HepG2 (cell line): ENCODE results near the gene ATP4B.

Experiments
- TAF1 ChIP-seq: sonication (generic); formaldehyde crosslinking; IDR thresholded peaks from 2 replicates; pipeline ENCODE4 v1.4.0; 2020; ENCODE audit warnings: missing genetic modification reagents
- ZNF629 ChIP-seq: sonication (generic); formaldehyde crosslinking; conservative IDR thresholded peaks from 2 replicates; pipeline ENCODE4 v1.5.0; 2020; ENCODE audit warnings: missing genetic modification reagents

DNA sequence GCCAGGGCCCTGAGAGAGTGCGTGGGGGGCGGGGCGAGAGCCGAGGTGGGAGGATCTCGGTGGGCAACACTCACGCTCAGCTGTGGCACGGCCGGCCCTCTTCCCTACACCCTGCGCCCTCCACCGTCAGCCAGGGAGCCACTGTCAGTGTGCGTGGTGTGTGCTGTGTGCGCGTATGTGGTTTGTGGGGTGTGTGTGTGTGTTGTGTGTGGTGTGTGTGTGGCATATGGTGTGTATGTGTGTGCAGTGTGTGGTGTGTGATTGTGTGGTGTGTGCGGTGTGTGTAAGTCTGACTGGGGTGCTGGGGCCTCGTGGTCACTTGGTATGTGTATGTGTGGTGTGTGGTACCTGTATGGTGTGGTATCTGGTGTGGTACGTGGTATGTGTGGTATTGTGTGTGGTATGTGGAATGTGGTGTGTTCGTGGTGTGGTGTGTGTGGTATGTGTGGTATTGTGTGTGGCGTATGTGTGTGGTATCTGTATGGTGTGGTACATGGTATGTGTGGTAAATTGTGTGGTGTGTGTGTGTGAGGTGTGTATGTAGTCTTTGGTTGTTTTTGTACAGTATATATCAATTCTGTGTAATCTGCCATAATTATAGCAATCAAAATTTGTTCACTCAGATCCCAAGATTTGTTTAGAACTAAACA lies 14.1 kb upstream of the ATP4B start:
- TF ChIP-seq ZNF629 (CRISPR knock-in tag) (no peak), TAF1 (CRISPR knock-in tag) (no peak)
